ENCODE data around the gene CDK18. TPM values are rescaled to one million over a fixed set of nuclear protein-coding genes. Genes with fewer than 3 reads are reported as not detected.
A peak's percentile ranks its signal among the peaks of the same experiment; 100 is the strongest.

CDK18 gene
- total and polyA plus RNA-seq, 4 donors, result 9.7 to 21.0 (median 15.0) TPM

DNA sequence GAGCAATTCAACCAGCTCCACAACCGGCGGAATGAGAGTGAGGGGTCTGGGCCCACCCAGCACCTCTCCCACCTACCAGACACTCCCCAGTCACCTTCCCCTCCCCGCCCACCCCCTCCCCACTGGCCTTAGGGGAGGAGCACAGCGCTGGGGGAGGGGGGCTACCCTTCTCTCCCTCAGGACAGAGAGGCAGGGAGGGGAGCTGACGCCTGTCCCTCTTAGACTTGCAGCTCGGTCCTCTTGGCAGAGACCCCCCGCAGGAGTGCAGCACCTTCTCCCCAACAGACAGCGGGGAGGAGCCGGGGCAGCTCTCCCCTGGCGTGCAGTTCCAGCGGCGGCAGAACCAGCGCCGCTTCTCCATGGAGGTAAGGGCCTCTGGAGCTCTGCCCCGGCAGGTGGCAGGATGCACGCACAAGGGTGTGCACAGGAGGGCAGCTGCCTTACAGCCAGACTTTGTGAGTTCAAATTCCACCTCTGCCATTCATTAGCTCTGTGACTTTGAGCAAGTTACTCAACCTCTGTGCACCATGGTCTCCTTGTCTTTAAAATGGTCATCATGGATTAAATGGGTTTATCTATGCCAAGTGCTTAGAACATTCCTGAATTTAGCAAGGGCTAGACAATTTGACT lies 18.9 kb downstream of the CDK18 start:
- no peak overlapping the region for H3K27ac ChIP-seq (ENCODE audit: low read depth in 1 of 2, low read length in 1 of 2)
- no peak for DNase-seq
- WGBS, 2 donors, result 84 to 90% methylated on average over 15 to 16 of the region's 16 CpGs
- TF ChIP-seq, protein P1, sequence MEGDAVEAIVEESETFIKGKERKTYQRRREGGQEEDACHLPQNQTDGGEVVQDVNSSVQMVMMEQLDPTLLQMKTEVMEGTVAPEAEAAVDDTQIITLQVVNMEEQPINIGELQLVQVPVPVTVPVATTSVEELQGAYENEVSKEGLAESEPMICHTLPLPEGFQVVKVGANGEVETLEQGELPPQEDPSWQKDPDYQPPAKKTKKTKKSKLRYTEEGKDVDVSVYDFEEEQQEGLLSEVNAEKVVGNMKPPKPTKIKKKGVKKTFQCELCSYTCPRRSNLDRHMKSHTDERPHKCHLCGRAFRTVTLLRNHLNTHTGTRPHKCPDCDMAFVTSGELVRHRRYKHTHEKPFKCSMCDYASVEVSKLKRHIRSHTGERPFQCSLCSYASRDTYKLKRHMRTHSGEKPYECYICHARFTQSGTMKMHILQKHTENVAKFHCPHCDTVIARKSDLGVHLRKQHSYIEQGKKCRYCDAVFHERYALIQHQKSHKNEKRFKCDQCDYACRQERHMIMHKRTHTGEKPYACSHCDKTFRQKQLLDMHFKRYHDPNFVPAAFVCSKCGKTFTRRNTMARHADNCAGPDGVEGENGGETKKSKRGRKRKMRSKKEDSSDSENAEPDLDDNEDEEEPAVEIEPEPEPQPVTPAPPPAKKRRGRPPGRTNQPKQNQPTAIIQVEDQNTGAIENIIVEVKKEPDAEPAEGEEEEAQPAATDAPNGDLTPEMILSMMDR (IDR thresholded peaks at IDR 0.05; ENCODE audit: control extremely low read depth, extremely low read depth), result no peak
- H3K36me3 ChIP-seq (ENCODE audit: control insufficient read depth in 4 of 4, insufficient read depth in 4 of 4, low read length in 4 of 4), result peaks cover 0 to 6% (median 4%) of the 10 kb centered on the region in 4 donors
- H3K4me3 ChIP-seq, result no peak overlapping the region
- no peak overlapping the region for H3K9ac ChIP-seq (ENCODE audit: insufficient read depth in 1 of 2, low read length in 2 of 2)
- peaks cover 0 to 19% (median 5%) of the 10 kb centered on the region in 5 donors for H3K4me1 ChIP-seq (ENCODE audit: control insufficient read depth in 5 of 5, insufficient read depth in 5 of 5, low read length in 5 of 5)
- no peak for ATAC-seq (ENCODE audit: insufficient read depth, low FRiP score)
- H3K27me3 ChIP-seq (ENCODE audit: control insufficient read depth in 3 of 3, insufficient read depth in 3 of 3, low read length in 2 of 3), result no peaks in the 10 kb centered on the region
- no peaks in the 10 kb centered on the region for H3K9me3 ChIP-seq (ENCODE audit: control insufficient read depth in 4 of 4, insufficient read depth in 3 of 4, low read length in 3 of 4)

DNA sequence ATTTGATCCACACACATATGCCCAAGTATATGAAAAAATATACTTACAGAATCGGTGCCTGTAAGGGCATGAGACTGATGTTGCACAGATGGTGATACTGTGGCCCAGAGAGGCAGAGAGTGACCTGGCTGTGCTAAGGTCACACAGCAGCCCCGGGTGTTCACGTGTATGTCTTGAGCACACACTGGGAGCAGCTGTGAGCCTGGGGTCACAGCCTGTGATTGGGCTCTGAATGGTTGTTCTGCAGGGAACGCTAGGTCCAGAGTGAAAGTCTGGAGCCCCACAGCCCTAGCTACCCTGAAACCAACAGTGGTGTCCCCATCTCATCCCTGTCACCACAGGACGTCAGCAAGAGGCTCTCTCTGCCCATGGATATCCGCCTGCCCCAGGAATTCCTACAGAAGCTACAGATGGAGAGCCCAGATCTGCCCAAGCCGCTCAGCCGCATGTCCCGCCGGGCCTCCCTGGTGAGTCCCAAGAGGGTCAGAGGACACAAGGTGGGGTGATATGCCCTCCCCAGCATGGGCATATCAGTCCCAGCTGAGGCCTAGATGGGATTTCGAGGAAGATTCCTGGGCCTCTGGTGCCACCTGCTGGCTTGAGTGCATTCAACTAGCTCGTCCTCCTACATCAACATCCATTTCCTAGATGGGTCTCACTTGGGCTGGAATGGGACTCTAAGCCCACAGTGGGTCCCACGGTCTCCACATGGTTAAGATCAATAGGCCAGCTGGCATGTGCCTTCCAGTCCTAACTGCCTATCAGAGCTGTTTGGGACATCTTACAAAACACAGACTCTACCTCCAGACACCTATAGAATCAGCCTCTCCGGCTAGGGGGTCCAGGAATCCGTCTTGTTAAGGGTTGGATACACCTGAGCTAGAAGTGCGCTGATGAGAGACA lies 19.7 kb downstream of the CDK18 start:
- WGBS, 2 donors, result 61 to 65% methylated on average over 16 of the region's 16 CpGs
- Histone ChIP-seq H3K9me3 (ENCODE audit: control insufficient read depth in 4 of 4, insufficient read depth in 3 of 4, low read length in 3 of 4) (no peaks in the 10 kb centered on the region), H3K9ac (ENCODE audit: insufficient read depth in 1 of 2, low read length in 2 of 2) (no peak overlapping the region), H3K27ac (ENCODE audit: low read depth in 1 of 2, low read length in 1 of 2) (no peak overlapping the region), H3K27me3 (ENCODE audit: control insufficient read depth in 3 of 3, insufficient read depth in 3 of 3, low read length in 2 of 3) (no peaks in the 10 kb centered on the region), H3K4me1 (ENCODE audit: control insufficient read depth in 5 of 5, insufficient read depth in 5 of 5, low read length in 5 of 5) (peaks cover 0 to 17% (median 5%) of the 10 kb centered on the region in 5 donors), H3K4me3 (no peak overlapping the region), H3K36me3 (ENCODE audit: control insufficient read depth in 4 of 4, insufficient read depth in 4 of 4, low read length in 4 of 4) (peaks cover 0 to 6% (median 4%) of the 10 kb centered on the region in 4 donors)
- peak; percentile 28 for ATAC-seq (ENCODE audit: insufficient read depth, low FRiP score)
- peak; percentile 81 to 84 (median 83) for DNase-seq
- TF ChIP-seq, protein P1 (IDR thresholded peaks at IDR 0.05; ENCODE audit: control extremely low read depth, extremely low read depth), result peak; percentile 66

DNA sequence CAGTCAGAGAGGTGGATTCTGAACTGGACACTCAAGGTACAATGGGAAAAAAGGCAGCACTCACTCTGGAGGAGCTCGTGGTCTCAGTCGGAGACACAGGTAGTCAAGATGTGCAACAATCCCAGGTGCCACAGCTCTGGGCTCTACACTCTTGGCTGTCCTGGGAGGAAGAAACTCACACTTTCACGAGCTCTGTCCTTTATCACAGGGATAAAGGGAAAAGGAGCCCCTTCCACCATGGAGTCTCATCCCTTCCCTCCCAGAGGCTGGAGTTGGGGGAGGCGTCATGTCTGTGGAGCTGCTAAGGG lies 20.3 kb downstream of the CDK18 start:
- DNase-seq (no peak), ATAC-seq (ENCODE audit: insufficient read depth, low FRiP score) (no peak)
- TF ChIP-seq, protein P1 (IDR thresholded peaks at IDR 0.05; ENCODE audit: control extremely low read depth, extremely low read depth), result no peak
- peaks cover 0 to 9% (median 4%) of the 10 kb centered on the region in 4 donors for H3K36me3 ChIP-seq (ENCODE audit: control insufficient read depth in 4 of 4, insufficient read depth in 4 of 4, low read length in 4 of 4)
- no peak overlapping the region for H3K4me3 ChIP-seq
- peaks cover 0 to 16% (median 0%) of the 10 kb centered on the region in 5 donors for H3K4me1 ChIP-seq (ENCODE audit: control insufficient read depth in 5 of 5, insufficient read depth in 5 of 5, low read length in 5 of 5)
- H3K9me3 ChIP-seq (ENCODE audit: control insufficient read depth in 4 of 4, insufficient read depth in 3 of 4, low read length in 3 of 4), result no peaks in the 10 kb centered on the region
- H3K27me3 ChIP-seq (ENCODE audit: control insufficient read depth in 3 of 3, insufficient read depth in 3 of 3, low read length in 2 of 3), result no peaks in the 10 kb centered on the region
- H3K9ac ChIP-seq (ENCODE audit: insufficient read depth in 1 of 2, low read length in 2 of 2), result no peak overlapping the region
- WGBS, 2 donors, result 83 to 94% methylated on average over 4 of the region's 4 CpGs
- H3K27ac ChIP-seq (ENCODE audit: low read depth in 1 of 2, low read length in 1 of 2), result no peak overlapping the region

All from lung (tissue), 12 donors.